Measurements from ENCODE around the gene NOTCH4.

NOTCH4 gene

DNA sequence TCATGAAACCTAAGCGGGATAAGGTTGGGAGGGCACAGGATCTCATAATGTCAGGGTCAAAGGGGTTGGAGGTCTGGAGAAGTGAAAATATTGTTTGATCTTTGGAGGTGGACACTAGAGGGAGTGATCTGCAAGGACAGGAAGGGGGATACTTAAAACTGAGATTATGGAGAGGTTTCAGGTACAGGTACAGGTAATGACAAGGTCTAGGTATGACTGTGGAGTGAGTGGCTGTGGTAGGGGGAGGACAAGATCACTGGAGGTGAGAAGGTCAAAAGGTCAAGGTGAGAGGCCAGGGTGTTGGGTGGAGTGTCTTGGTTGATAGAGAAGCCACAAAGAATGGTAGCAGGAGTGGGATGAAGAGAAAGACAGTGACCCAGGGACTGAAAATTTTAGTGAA lies 16.8 kb upstream of the NOTCH4 start:
- Histone ChIP-seq H3K79me2 (ENCODE audit: low read length) (no peaks in the 10 kb centered on the region), H3K4me3 (ENCODE audit: low read length) (no peak overlapping the region), H3K27me3 (ENCODE audit: low read depth, low read length) (no peaks in the 10 kb centered on the region), H3K4me1 (ENCODE audit: low read length) (peaks cover 32% of the 10 kb centered on the region), H3K9me3 (ENCODE audit: insufficient read depth, low read length) (no peaks in the 10 kb centered on the region), H3K9ac (ENCODE audit: low read length) (no peak overlapping the region), H3K36me3 (replicated peaks; ENCODE audit: low read depth, low read length) (no peaks in the 10 kb centered on the region), H3K4me2 (ENCODE audit: low read length) (peak overlapping the region; percentile 8; the same call in 1 of the 2 replicates), H4K20me1 (ENCODE audit: insufficient read depth, low read length) (no peaks in the 10 kb centered on the region), H3K27ac (ENCODE audit: low read length) (no peak overlapping the region), H2AFZ (ENCODE audit: low read depth, low read length) (no peak overlapping the region)
- TF ChIP-seq EZH2phosphoT487 (IDR thresholded peaks at IDR 0.05; ENCODE audit: low read depth) = no peak
- TF ChIP-seq, protein P1, sequence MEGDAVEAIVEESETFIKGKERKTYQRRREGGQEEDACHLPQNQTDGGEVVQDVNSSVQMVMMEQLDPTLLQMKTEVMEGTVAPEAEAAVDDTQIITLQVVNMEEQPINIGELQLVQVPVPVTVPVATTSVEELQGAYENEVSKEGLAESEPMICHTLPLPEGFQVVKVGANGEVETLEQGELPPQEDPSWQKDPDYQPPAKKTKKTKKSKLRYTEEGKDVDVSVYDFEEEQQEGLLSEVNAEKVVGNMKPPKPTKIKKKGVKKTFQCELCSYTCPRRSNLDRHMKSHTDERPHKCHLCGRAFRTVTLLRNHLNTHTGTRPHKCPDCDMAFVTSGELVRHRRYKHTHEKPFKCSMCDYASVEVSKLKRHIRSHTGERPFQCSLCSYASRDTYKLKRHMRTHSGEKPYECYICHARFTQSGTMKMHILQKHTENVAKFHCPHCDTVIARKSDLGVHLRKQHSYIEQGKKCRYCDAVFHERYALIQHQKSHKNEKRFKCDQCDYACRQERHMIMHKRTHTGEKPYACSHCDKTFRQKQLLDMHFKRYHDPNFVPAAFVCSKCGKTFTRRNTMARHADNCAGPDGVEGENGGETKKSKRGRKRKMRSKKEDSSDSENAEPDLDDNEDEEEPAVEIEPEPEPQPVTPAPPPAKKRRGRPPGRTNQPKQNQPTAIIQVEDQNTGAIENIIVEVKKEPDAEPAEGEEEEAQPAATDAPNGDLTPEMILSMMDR (IDR thresholded peaks at IDR 0.05; ENCODE audit: low read depth, low read length) = no peak

GRCh38 chr6:32239462-32239861 lies 15.6 kb upstream of the NOTCH4 start:
- Histone ChIP-seq H3K4me1 (ENCODE audit: low read length) (peaks cover 36% of the 10 kb centered on the region), H3K27me3 (ENCODE audit: low read depth, low read length) (no peaks in the 10 kb centered on the region), H3K27ac (ENCODE audit: low read length) (no peak overlapping the region), H2AFZ (ENCODE audit: low read depth, low read length) (no peak overlapping the region), H3K36me3 (replicated peaks; ENCODE audit: low read depth, low read length) (no peaks in the 10 kb centered on the region), H4K20me1 (ENCODE audit: insufficient read depth, low read length) (no peaks in the 10 kb centered on the region), H3K4me3 (ENCODE audit: low read length) (no peak overlapping the region), H3K4me2 (ENCODE audit: low read length) (no peak overlapping the region), H3K79me2 (ENCODE audit: low read length) (no peaks in the 10 kb centered on the region), H3K9ac (ENCODE audit: low read length) (no peak overlapping the region), H3K9me3 (ENCODE audit: insufficient read depth, low read length) (no peaks in the 10 kb centered on the region)
- no peak for TF ChIP-seq EZH2phosphoT487 (IDR thresholded peaks at IDR 0.05; ENCODE audit: low read depth)

GRCh38 chr6:32234934-32235333 lies 11.1 kb upstream of the NOTCH4 start:
- Histone ChIP-seq H3K27me3 (ENCODE audit: low read depth, low read length) (no peaks in the 10 kb centered on the region), H3K36me3 (replicated peaks; ENCODE audit: low read depth, low read length) (no peaks in the 10 kb centered on the region), H3K4me3 (ENCODE audit: low read length) (no peak overlapping the region), H3K9ac (ENCODE audit: low read length) (no peak overlapping the region), H3K9me3 (ENCODE audit: insufficient read depth, low read length) (no peaks in the 10 kb centered on the region), H3K4me1 (ENCODE audit: low read length) (peaks cover 17% of the 10 kb centered on the region), H4K20me1 (ENCODE audit: insufficient read depth, low read length) (no peaks in the 10 kb centered on the region), H3K79me2 (ENCODE audit: low read length) (no peaks in the 10 kb centered on the region), H3K27ac (ENCODE audit: low read length) (no peak overlapping the region), H3K4me2 (ENCODE audit: low read length) (0 out of 2 replicates have a peak overlapping the region, but pooled peaks have one; percentile 3), H2AFZ (ENCODE audit: low read depth, low read length) (no peak overlapping the region)
- TF ChIP-seq EZH2phosphoT487 (IDR thresholded peaks at IDR 0.05; ENCODE audit: low read depth) = no peak
- TF ChIP-seq, protein P1 (IDR thresholded peaks at IDR 0.05; ENCODE audit: low read depth, low read length) = peak; percentile 69

DNA sequence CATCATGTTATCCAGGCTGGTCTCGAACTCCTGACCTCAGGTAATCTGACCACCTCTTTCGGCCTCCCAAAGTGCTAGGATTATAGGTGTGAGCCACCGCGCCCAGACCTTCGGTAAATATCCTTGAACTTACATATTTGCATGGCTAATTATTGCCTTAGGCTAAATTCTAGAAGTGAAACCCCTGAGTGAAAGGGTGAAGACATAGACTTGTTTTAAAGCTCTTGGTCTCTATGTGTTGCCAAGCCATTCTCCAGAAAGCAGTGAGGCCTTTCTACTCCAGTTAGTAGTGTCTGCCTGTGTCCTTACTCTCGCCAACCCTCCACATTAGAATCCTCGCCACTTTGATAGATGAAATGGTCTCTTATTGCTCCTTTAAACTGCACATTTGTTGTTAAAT lies 2.6 kb upstream of the NOTCH4 start:
- Histone ChIP-seq H2AFZ (ENCODE audit: low read depth, low read length) (no peak overlapping the region), H3K27me3 (ENCODE audit: low read depth, low read length) (no peaks in the 10 kb centered on the region), H3K4me2 (ENCODE audit: low read length) (peak overlapping the region; percentile 57), H4K20me1 (ENCODE audit: insufficient read depth, low read length) (no peaks in the 10 kb centered on the region), H3K4me1 (ENCODE audit: low read length) (peaks cover 61% of the 10 kb centered on the region), H3K27ac (ENCODE audit: low read length) (peak overlapping the region; percentile 89), H3K9me3 (ENCODE audit: insufficient read depth, low read length) (no peaks in the 10 kb centered on the region), H3K9ac (ENCODE audit: low read length) (peak overlapping the region; percentile 19; the same call in 1 of the 2 replicates), H3K36me3 (replicated peaks; ENCODE audit: low read depth, low read length) (no peaks in the 10 kb centered on the region), H3K79me2 (ENCODE audit: low read length) (no peaks in the 10 kb centered on the region), H3K4me3 (ENCODE audit: low read length) (peak overlapping the region; percentile 9; the same call in 1 of the 2 replicates)
- no peak for TF ChIP-seq EZH2phosphoT487 (IDR thresholded peaks at IDR 0.05; ENCODE audit: low read depth)
- TF ChIP-seq, protein P1 (IDR thresholded peaks at IDR 0.05; ENCODE audit: low read depth, low read length) = no peak
